HL-60 (cell line): ENCODE measurements around the gene GANAB.

Experiments
- DNase-seq, 2 experiments: peaks; one replicate each; pipeline ENCODE4 v3.0.0-alpha.2; 2010 to 2020; ENCODE audit warnings: low read depth in 1 of 2, low spot score in 1 of 2
- H3K27ac ChIP-seq: fragments of 250-450 bp; sonication (Bioruptor Pico); replicated peaks from 2 replicates; pipeline ENCODE4 v1.5.1; 2020; ENCODE audit warnings: mild to moderate bottlenecking, moderate library complexity
- H3K27me3 ChIP-seq: fragments of 250-450 bp; sonication (Bioruptor Pico); 2 replicates; pipeline ENCODE4 v1.5.1; 2021; ENCODE audit warnings: mild to moderate bottlenecking, moderate library complexity; ENCODE audit not compliant: insufficient read depth, poor library complexity, severe bottlenecking
- H3K4me3 ChIP-seq: replicated peaks from 2 replicates; pipeline ENCODE4 v1.5.1; 2011; ENCODE audit warnings: mild to moderate bottlenecking, control low read depth, low read length; ENCODE audit not compliant: insufficient read depth
- CTCF ChIP-seq: IDR thresholded peaks from one replicate; pipeline ENCODE4 v1.5.1; 2011; ENCODE audit warnings: low read length, control low read depth, inconsistent platforms; ENCODE audit not compliant: insufficient read depth
- GABPA ChIP-seq: IDR thresholded peaks from 2 replicates; pipeline ENCODE4 v1.6.1; 2012; ENCODE audit warnings: low read depth
- POLR2AphosphoS5 ChIP-seq: IDR thresholded peaks from 2 replicates; pipeline ENCODE4 v1.6.1; 2012; ENCODE audit warnings: low read depth
- REST ChIP-seq: IDR thresholded peaks from 2 replicates; pipeline ENCODE4 v1.6.1; 2012; ENCODE audit warnings: low read depth; ENCODE audit not compliant: insufficient replicate concordance
- SPI1 ChIP-seq: IDR thresholded peaks from 2 replicates; pipeline ENCODE4 v1.6.1; 2012; ENCODE audit warnings: low read depth, mild to moderate bottlenecking, borderline replicate concordance

The GANAB gene

DNA sequence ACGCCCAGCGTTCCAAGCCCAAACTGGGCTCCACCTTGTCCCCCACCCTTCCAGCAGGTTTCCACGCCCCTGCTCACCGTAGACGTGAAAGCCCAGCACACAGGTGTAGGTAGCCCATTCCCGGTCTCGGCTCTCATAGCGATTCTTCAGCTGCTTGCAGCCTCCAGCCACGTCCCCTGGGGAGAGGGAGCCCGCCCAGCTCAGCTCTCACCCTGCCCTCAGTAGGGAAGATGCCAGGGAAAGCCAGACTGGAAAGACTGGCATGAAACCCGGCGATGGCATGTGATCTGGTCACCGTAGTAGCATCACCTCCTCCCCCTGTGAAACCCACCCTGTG lies 43.4 kb downstream of the GANAB start:
- no peak for TF ChIP-seq REST
- TF ChIP-seq POLR2AphosphoS5, result no peak
- no peak for TF ChIP-seq CTCF
- no peak for TF ChIP-seq SPI1
- no peak for TF ChIP-seq GABPA
- Histone ChIP-seq H3K4me3 (no peak overlapping the region), H3K27ac (no peak overlapping the region), H3K27me3 (no peaks in the 10 kb centered on the region)
- no peak for DNase-seq

- TF ChIP-seq POLR2AphosphoS5, result no peak
- no peak for TF ChIP-seq SPI1
- TF ChIP-seq GABPA, result no peak
- no peak for TF ChIP-seq REST
- no peak for TF ChIP-seq CTCF
- Histone ChIP-seq H3K4me3 (no peak overlapping the region), H3K27me3 (no peaks in the 10 kb centered on the region), H3K27ac (peak overlapping the region; percentile 97)
- no peak for DNase-seq
These were observed 44.0 kb downstream of the GANAB start for GRCh38 chr11:62602141-62603071.

DNA sequence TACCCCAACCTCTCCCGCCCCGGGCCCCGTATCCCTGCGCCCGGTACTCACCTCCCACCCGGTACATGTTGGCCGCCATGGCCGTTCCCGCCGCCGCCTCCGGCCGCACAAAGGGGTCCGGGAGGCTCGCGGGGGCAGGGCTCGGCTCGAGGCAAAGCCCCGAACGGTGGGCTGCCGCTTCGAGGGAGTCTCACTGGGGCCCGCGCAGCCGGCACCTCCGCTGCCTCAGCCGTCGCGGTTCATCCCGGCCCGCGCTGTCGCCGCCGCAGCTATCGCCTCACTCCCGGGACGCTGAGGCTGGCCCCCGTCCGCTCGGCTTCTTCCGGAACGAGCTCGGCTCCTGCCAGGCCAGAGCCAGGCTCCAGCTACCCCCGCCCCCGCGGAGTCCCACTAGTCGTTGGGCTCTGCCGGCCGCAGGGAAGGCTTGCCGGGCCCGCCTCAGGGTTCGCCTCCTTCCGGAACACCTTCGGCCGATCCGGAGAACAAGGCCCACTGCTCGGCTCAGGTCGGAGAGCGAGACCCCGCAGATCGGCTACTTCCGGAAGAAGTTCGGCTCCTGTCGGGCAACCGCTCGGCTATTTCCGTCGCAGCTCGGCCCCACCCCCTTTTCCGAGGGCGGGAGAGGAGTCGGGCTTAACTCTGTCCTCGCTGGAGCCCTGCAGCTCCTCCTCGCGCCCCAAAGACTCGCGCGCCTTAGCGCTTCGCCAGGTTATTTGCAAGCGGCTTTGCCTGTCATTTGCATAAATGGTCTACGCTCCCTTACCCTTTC lies 44.9 kb downstream of the GANAB start, which contains the start of gene MTA2:
Gene MTA2 (minus strand): TSS at position 494 of the 769 bp plus-strand sequence. CDS start 415 bp downstream, at position 79.
- peak within 1 kb of the TSS; percentile 97 for H3K27ac ChIP-seq

More for the DNA sequence above, 44.9 kb downstream of the GANAB start, which contains the start of gene MTA2:
- Histone ChIP-seq H3K4me3 (peak within 1 kb of the TSS; percentile 81), H3K27me3 (no peaks in the 10 kb centered on the region)
- TF ChIP-seq REST (no peak), CTCF (no peak), POLR2AphosphoS5 (peak; percentile 73; the same call in 1 of the 2 replicates), GABPA (no peak), SPI1 (no peak)
- peak; percentile 96 to 98 for DNase-seq
